GM18498 (cell line): ENCODE measurements around the gene PRR27.
"Not testable (repeated sequence)": the region's sequence is repeated elsewhere in the genome, so short reads cannot be mapped to it uniquely, and the experiment has no call there.

Experiments
- ATAC-seq: cut with Tn5 transposase; IDR thresholded peaks from one replicate; pipeline ENCODE4 v1.9.1; 2021; ENCODE audit warnings: mild to moderate bottlenecking, moderate library complexity; ENCODE audit not compliant: unreplicated experiment

The PRR27 gene

GRCh38 chr4:70196857-70197256 is 42.8 kb downstream of the PRR27 start:
- no peak for ATAC-seq

- no peak for ATAC-seq
Measured at GRCh38 chr4:70197842-70198241, 43.8 kb downstream of the PRR27 start.

- ATAC-seq, result no peak
Measured at GRCh38 chr4:70203601-70204000, 49.6 kb downstream of the PRR27 start.

DNA sequence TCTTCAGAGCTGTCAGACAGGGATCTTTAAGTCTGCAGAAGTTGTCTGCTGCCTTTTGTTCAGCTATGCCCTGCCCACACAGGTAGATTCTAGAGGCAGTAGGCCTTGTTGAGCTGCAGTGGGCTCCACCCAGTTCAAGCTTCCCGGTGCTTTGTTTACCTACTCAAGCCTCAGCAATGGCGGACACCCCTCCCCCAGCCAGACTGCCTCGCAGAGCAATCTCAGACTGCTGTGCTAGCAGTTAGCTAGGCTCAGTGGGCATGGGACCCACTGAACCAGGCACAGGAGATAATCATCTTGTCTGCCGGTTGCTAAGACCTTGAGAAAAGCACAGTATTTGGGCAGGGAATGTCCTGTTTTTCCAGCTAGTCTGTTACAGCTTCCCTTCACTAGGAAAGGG is 58.7 kb downstream of the PRR27 start:
- ATAC-seq, result not testable (repeated sequence)
